ENCODE measurements around the gene EXOC6B. TPM values are rescaled to one million over a fixed set of nuclear protein-coding genes. Genes with fewer than 3 reads are reported as not detected.
"Not testable (repeated sequence)": the region's sequence is repeated elsewhere in the genome, so short reads cannot be mapped to it uniquely, and the experiment has no call there.

EXOC6B gene
- polyA plus RNA-seq, 2 of the 4 experiments (the other 2 are of a cell fraction) = 15.5 to 24.7 TPM

DNA sequence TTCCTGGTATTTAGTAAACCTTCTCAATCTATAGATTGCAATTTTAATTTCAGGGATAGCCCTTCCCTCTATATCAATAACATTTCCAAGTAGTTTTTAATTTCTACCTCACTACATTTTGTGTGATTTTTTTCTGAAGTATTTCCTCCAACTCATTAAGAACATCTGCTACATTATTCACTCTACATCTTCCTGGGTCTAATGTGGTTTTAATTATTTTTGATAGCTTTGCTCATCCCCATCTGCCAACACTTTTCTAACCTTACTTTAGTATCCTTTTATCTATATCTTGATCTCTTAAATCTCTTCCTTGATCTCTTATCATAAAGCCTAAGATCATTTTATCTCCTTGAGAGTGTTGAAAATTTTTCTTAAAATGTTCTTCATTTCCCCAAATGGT is 399.8 kb downstream of the EXOC6B start:
- Histone ChIP-seq H3K9me3 (no peaks in the 10 kb centered on the region), H3K4me3 (no peak overlapping the region), H3K27ac (no peak overlapping the region), H3K4me2 (no peak overlapping the region), H3K4me1 (no peaks in the 10 kb centered on the region)
- DNase-seq (ENCODE audit: low read depth in 1 of 2, low spot score in 1 of 2) (no peak), ATAC-seq (no peak), FAIRE-seq (no peak)
- TF ChIP-seq SMC3 (IDR thresholded peaks at IDR 0.05) (no peak), FOXS1 (CRISPR knock-in tag; IDR thresholded peaks at IDR 0.05) (no peak), KDM5A (IDR thresholded peaks at IDR 0.05) (no peak), GATA3 (IDR thresholded peaks at IDR 0.05; ENCODE audit: borderline replicate concordance) (no peak), POLR2AphosphoS2 (conservative IDR thresholded peaks at IDR 0.05; ENCODE audit: low read length) (no peak)
- TF ChIP-seq, protein P1, sequence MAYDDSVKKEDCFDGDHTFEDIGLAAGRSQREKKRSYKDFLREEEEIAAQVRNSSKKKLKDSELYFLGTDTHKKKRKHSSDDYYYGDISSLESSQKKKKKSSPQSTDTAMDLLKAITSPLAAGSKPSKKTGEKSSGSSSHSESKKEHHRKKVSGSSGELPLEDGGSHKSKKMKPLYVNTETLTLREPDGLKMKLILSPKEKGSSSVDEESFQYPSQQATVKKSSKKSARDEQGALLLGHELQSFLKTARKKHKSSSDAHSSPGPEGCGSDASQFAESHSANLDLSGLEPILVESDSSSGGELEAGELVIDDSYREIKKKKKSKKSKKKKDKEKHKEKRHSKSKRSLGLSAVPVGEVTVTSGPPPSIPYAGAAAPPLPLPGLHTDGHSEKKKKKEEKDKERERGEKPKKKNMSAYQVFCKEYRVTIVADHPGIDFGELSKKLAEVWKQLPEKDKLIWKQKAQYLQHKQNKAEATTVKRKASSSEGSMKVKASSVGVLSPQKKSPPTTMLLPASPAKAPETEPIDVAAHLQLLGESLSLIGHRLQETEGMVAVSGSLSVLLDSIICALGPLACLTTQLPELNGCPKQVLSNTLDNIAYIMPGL (CRISPR knock-in tag; IDR thresholded peaks at IDR 0.05; ENCODE audit: borderline replicate concordance) = no peak
- ChIA-PET POLR2A (no interaction called here), CTCF (no interaction called here)

DNA sequence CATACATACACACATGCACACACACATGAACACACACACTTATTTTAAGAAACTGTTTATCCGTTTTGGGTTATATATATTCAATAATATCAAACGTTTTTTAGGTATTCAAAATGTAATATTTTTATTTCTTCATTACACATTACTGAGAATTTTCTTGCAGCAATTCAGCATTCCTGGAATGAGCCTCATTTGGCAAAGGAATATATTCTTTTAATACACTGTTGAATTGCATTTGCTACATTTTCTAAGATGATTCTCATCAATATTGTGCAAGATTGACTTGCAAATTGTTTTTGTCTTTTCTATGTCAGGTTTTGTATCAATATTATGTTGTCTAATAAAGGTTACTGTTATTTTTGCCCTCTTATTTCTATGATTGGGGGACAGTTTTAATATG is 402.1 kb downstream of the EXOC6B start:
- no peak overlapping the region for H3K4me2 ChIP-seq
- no peak overlapping the region for H3K27ac ChIP-seq
- no peak for ATAC-seq
- no peaks in the 10 kb centered on the region for H3K4me1 ChIP-seq
- H3K4me3 ChIP-seq = no peak overlapping the region
- CTCF ChIA-PET = no interaction called here
- peaks cover 4% of the 10 kb centered on the region; the same call in 1 of the 3 replicates for H3K9me3 ChIP-seq
- no peak for DNase-seq (ENCODE audit: low read depth in 1 of 2, low spot score in 1 of 2)
- no peak for TF ChIP-seq POLR2AphosphoS2 (conservative IDR thresholded peaks at IDR 0.05; ENCODE audit: low read length)
- no peak for TF ChIP-seq SREBF2 (IDR thresholded peaks at IDR 0.05)
- TF ChIP-seq HOXB5 (CRISPR knock-in tag; IDR thresholded peaks at IDR 0.05) = no peak
- no peak for TF ChIP-seq HOXB13 (CRISPR knock-in tag; IDR thresholded peaks at IDR 0.05; ENCODE audit: low read depth)
- TF ChIP-seq HOXA7 (CRISPR knock-in tag; IDR thresholded peaks at IDR 0.05) = no peak
- TF ChIP-seq EHF (CRISPR knock-in tag; IDR thresholded peaks at IDR 0.05) = no peak
- no peak for TF ChIP-seq POLR2A (IDR thresholded peaks at IDR 0.05; ENCODE audit: low read length)
- TF ChIP-seq, protein P2, sequence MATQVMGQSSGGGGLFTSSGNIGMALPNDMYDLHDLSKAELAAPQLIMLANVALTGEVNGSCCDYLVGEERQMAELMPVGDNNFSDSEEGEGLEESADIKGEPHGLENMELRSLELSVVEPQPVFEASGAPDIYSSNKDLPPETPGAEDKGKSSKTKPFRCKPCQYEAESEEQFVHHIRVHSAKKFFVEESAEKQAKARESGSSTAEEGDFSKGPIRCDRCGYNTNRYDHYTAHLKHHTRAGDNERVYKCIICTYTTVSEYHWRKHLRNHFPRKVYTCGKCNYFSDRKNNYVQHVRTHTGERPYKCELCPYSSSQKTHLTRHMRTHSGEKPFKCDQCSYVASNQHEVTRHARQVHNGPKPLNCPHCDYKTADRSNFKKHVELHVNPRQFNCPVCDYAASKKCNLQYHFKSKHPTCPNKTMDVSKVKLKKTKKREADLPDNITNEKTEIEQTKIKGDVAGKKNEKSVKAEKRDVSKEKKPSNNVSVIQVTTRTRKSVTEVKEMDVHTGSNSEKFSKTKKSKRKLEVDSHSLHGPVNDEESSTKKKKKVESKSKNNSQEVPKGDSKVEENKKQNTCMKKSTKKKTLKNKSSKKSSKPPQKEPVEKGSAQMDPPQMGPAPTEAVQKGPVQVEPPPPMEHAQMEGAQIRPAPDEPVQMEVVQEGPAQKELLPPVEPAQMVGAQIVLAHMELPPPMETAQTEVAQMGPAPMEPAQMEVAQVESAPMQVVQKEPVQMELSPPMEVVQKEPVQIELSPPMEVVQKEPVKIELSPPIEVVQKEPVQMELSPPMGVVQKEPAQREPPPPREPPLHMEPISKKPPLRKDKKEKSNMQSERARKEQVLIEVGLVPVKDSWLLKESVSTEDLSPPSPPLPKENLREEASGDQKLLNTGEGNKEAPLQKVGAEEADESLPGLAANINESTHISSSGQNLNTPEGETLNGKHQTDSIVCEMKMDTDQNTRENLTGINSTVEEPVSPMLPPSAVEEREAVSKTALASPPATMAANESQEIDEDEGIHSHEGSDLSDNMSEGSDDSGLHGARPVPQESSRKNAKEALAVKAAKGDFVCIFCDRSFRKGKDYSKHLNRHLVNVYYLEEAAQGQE (IDR thresholded peaks at IDR 0.05) = no peak
- no peak for TF ChIP-seq SMC3 (IDR thresholded peaks at IDR 0.05)
- TF ChIP-seq NFE2L2 (conservative IDR thresholded peaks at IDR 0.05; ENCODE audit: low read length) = no peak
- FAIRE-seq = no peak
- POLR2A ChIA-PET = no interaction called here
- 49% methylated on average over 2 of the region's 2 CpGs for WGBS (ENCODE audit: missing lambda C conversion rate)

DNA sequence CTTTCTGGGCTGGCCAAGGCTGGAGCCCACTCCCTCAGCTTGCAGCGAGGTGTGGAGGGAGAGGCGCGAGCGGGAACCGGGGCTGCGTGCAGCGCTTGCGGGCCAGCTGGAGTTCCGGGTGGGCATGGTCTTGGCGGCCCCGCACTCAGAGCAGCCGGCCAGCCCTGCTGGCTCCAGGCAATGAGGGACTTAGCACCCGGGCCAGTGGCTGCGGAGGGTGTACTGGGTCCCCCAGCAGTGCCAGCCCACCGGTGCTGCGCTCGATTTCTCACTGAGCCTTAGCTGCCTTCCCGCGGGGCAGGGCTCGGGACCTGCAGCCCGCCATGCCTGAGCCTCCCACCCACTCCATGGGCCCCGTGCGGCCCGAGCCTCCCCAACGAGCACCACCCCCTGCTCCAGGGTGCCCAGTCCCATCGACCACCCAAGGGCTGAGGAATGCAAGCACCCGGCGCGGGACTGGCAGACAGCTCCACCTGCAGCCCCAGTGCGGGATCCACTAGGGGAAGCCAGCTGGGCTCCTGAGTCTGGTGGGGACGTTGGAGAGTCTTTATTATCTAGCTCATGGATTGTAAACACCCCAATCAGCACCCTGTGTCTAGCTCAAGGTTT is 404.0 kb downstream of the EXOC6B start:
- WGBS (ENCODE audit: missing lambda C conversion rate) = 97% methylated on average over 10 of the region's 31 CpGs
- ATAC-seq; H3K4me2 ChIP-seq; POLR2A ChIA-PET; H3K4me1 ChIP-seq; DNase-seq (ENCODE audit: low read depth in 1 of 2, low spot score in 1 of 2); FAIRE-seq; H3K4me3 ChIP-seq; H3K27ac ChIP-seq; H3K9me3 ChIP-seq: not testable (repeated sequence)
- CTCF ChIA-PET = interaction anchor here (0.5 kb wide), 1 partner anchor 605 kb away, joined by 3 read pairs; no protein-coding TSS in a partner anchor
